Vagina (tissue), 2 donors: Measurements from ENCODE around the gene CD80.

Source experiments
- CTCF ChIP-seq, 3 experiments: fragments of 450-650 bp in 2 of 3; fragments of 200-600 bp in 1 of 3; sonication (generic) in 1 of 3; IDR thresholded peaks; one replicate each; pipeline ENCODE4 v1.5.1; 2017 to 2019; ENCODE audit warnings: antibody characterized with exemption in 3 of 3, mild to moderate bottlenecking in 2 of 3, moderate library complexity in 2 of 3
- POLR2A ChIP-seq, 2 donors: fragments of 450-650 bp; IDR thresholded peaks; one replicate each; pipeline ENCODE4 v1.6.1; 2017; ENCODE audit warnings: antibody characterized with exemption in 2 of 2, mild to moderate bottlenecking in 2 of 2, moderate library complexity in 2 of 2
- POLR2AphosphoS5 ChIP-seq, 2 donors: sonication (generic); formaldehyde crosslinking; IDR thresholded peaks; one replicate each; pipeline ENCODE4 v1.9.0; 2017; ENCODE audit warnings: antibody characterized with exemption in 2 of 2, mild to moderate bottlenecking in 2 of 2, low read depth in 1 of 2; ENCODE audit not compliant: insufficient read depth in 1 of 2

- TF ChIP-seq CTCF (IDR thresholded peaks at IDR 0.05) (no peak), POLR2A (IDR thresholded peaks at IDR 0.05) (no peak), POLR2AphosphoS5 (IDR thresholded peaks at IDR 0.05; ENCODE audit: insufficient read depth in 1 of 2, low read depth in 1 of 2) (no peak)
Observed at GRCh38 chr3:119571230-119571629, 11.8 kb upstream of the CD80 start.
